DND-41 (cell line): ENCODE measurements around the gene TMEM106B.

Source experiments
- EZH2 ChIP-seq: IDR thresholded peaks from 3 replicates; pipeline ENCODE4 v1.6.1; 2012; ENCODE audit warnings: borderline replicate concordance, low read depth, mild to moderate bottlenecking, moderate library complexity, low read length, inconsistent platforms; ENCODE audit not compliant: severe bottlenecking
- TF ChIP-seq, protein P1 (sequence below): IDR thresholded peaks from 2 replicates; pipeline ENCODE4 v1.5.1; 2012; ENCODE audit warnings: borderline replicate concordance, low read length, moderate library complexity, mild to moderate bottlenecking; ENCODE audit not compliant: poor library complexity, severe bottlenecking; ENCODE audit errors: extremely low read depth

GRCh38 chr7:12229046-12229445 lies 18.0 kb downstream of the TMEM106B start:
- TF ChIP-seq, protein P1, sequence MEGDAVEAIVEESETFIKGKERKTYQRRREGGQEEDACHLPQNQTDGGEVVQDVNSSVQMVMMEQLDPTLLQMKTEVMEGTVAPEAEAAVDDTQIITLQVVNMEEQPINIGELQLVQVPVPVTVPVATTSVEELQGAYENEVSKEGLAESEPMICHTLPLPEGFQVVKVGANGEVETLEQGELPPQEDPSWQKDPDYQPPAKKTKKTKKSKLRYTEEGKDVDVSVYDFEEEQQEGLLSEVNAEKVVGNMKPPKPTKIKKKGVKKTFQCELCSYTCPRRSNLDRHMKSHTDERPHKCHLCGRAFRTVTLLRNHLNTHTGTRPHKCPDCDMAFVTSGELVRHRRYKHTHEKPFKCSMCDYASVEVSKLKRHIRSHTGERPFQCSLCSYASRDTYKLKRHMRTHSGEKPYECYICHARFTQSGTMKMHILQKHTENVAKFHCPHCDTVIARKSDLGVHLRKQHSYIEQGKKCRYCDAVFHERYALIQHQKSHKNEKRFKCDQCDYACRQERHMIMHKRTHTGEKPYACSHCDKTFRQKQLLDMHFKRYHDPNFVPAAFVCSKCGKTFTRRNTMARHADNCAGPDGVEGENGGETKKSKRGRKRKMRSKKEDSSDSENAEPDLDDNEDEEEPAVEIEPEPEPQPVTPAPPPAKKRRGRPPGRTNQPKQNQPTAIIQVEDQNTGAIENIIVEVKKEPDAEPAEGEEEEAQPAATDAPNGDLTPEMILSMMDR, result no peak
- no peak for TF ChIP-seq EZH2
